RWPE2 (cell line): Measurements from ENCODE around the gene EFNB2.

Experiments
- ATAC-seq: fragments of 200-7000 bp; cut with Tn5 transposase; 3 replicates; pipeline ENCODE4 v1.9.1; 2021; ENCODE audit warnings: low read depth
- DNase-seq: peaks from one replicate; pipeline ENCODE4 v3.0.0-alpha.2; 2020; ENCODE audit warnings: low spot score
- H3K27ac ChIP-seq: fragments of 450-650 bp; 2 replicates; pipeline ENCODE4 v1.5.1; 2017; ENCODE audit warnings: mild to moderate bottlenecking; ENCODE audit not compliant: poor library complexity, severe bottlenecking
- H3K27me3 ChIP-seq: fragments of 250-450 bp; sonication (Bioruptor Pico); 2 replicates; pipeline ENCODE4 v1.5.1; 2021; ENCODE audit warnings: mild to moderate bottlenecking, moderate library complexity; ENCODE audit not compliant: insufficient read depth, poor library complexity, severe bottlenecking
- H3K36me3 ChIP-seq: fragments of 250-450 bp; sonication (Bioruptor Pico); 2 replicates; pipeline ENCODE4 v1.5.1; 2020; ENCODE audit warnings: low read depth, mild to moderate bottlenecking, moderate library complexity
- H3K4me1 ChIP-seq: fragments of 250-450 bp; sonication (Bioruptor Pico); 2 replicates; pipeline ENCODE4 v1.5.1; 2021; ENCODE audit warnings: mild to moderate bottlenecking, moderate library complexity; ENCODE audit not compliant: insufficient read depth, poor library complexity, severe bottlenecking
- H3K4me3 ChIP-seq: fragments of 250-450 bp; sonication (Bioruptor Pico); 2 replicates; pipeline ENCODE4 v1.5.1; 2021; ENCODE audit warnings: mild to moderate bottlenecking, moderate library complexity; ENCODE audit not compliant: severe bottlenecking
- H3K9me3 ChIP-seq: fragments of 250-450 bp; sonication (Bioruptor Pico); 2 replicates; pipeline ENCODE4 v1.5.1; 2021; ENCODE audit warnings: mild to moderate bottlenecking, moderate library complexity; ENCODE audit not compliant: severe bottlenecking
- CTCF ChIP-seq: fragments of 450-650 bp; IDR thresholded peaks from one replicate; pipeline ENCODE4 v1.5.1; 2017; ENCODE audit warnings: mild to moderate bottlenecking, moderate library complexity; ENCODE audit not compliant: poor library complexity, severe bottlenecking

The EFNB2 gene

GRCh38 chr13:106503272-106503671, 32.2 kb downstream of the EFNB2 start:
- H3K9me3 ChIP-seq = no peaks in the 10 kb centered on the region
- H3K4me1 ChIP-seq = peaks cover 31% of the 10 kb centered on the region
- ATAC-seq (peak; percentile 48; the same call in 2 of the 3 replicates), DNase-seq (no peak)
- peak overlapping the region; percentile 20 for H3K27ac ChIP-seq
- no peak overlapping the region for H3K4me3 ChIP-seq
- no peaks in the 10 kb centered on the region for H3K27me3 ChIP-seq
- no peak for TF ChIP-seq CTCF
- H3K36me3 ChIP-seq = peaks cover 93% of the 10 kb centered on the region

- no peak for TF ChIP-seq CTCF
- peaks cover 22% of the 10 kb centered on the region for H3K4me1 ChIP-seq
Measured at GRCh38 chr13:106500445-106500844, 35.0 kb downstream of the EFNB2 start.

GRCh38 chr13:106499896-106500295, 35.6 kb downstream of the EFNB2 start:
- ATAC-seq (peak; percentile 30; the same call in 1 of the 3 replicates), DNase-seq (no peak)
- Histone ChIP-seq H3K27me3 (no peaks in the 10 kb centered on the region), H3K27ac (no peak overlapping the region), H3K36me3 (peaks cover 95% of the 10 kb centered on the region), H3K4me3 (no peak overlapping the region), H3K9me3 (no peaks in the 10 kb centered on the region), H3K4me1 (peaks cover 22% of the 10 kb centered on the region)
- no peak for TF ChIP-seq CTCF

More at GRCh38 chr13:106500445-106500844, 35.0 kb downstream of the EFNB2 start:
- no peak for ATAC-seq
- DNase-seq = no peak
- no peak overlapping the region for H3K4me3 ChIP-seq
- peaks cover 95% of the 10 kb centered on the region for H3K36me3 ChIP-seq
- no peaks in the 10 kb centered on the region for H3K27me3 ChIP-seq
- no peak overlapping the region for H3K27ac ChIP-seq
- no peaks in the 10 kb centered on the region for H3K9me3 ChIP-seq

GRCh38 chr13:106499113-106499512, 36.3 kb downstream of the EFNB2 start:
- DNase-seq (no peak), ATAC-seq (no peak)
- TF ChIP-seq CTCF = no peak
- no peak overlapping the region for H3K4me3 ChIP-seq
- no peaks in the 10 kb centered on the region for H3K9me3 ChIP-seq
- H3K4me1 ChIP-seq = peaks cover 20% of the 10 kb centered on the region
- no peaks in the 10 kb centered on the region for H3K27me3 ChIP-seq
- peaks cover 95% of the 10 kb centered on the region for H3K36me3 ChIP-seq
- no peak overlapping the region for H3K27ac ChIP-seq

GRCh38 chr13:106498571-106498970, 36.9 kb downstream of the EFNB2 start:
- no peak overlapping the region for H3K27ac ChIP-seq
- no peaks in the 10 kb centered on the region for H3K27me3 ChIP-seq
- no peaks in the 10 kb centered on the region for H3K9me3 ChIP-seq
- no peak for TF ChIP-seq CTCF
- ATAC-seq (no peak), DNase-seq (no peak)
- peaks cover 15% of the 10 kb centered on the region for H3K4me1 ChIP-seq
- peaks cover 95% of the 10 kb centered on the region for H3K36me3 ChIP-seq
- no peak overlapping the region for H3K4me3 ChIP-seq
